ENCODE data around the gene FHIP1A. TPM values are rescaled to one million over a fixed set of nuclear protein-coding genes. Genes with fewer than 3 reads are reported as not detected.
"Not testable (repeated sequence)": the region's sequence is repeated elsewhere in the genome, so short reads cannot be mapped to it uniquely, and the experiment has no call there.

FHIP1A gene
- under 1 TPM in 1 of 6 donors, not detected in 5; 0.10 TPM for polyA plus RNA-seq (ENCODE audit: low read depth in 6 of 6)

DNA sequence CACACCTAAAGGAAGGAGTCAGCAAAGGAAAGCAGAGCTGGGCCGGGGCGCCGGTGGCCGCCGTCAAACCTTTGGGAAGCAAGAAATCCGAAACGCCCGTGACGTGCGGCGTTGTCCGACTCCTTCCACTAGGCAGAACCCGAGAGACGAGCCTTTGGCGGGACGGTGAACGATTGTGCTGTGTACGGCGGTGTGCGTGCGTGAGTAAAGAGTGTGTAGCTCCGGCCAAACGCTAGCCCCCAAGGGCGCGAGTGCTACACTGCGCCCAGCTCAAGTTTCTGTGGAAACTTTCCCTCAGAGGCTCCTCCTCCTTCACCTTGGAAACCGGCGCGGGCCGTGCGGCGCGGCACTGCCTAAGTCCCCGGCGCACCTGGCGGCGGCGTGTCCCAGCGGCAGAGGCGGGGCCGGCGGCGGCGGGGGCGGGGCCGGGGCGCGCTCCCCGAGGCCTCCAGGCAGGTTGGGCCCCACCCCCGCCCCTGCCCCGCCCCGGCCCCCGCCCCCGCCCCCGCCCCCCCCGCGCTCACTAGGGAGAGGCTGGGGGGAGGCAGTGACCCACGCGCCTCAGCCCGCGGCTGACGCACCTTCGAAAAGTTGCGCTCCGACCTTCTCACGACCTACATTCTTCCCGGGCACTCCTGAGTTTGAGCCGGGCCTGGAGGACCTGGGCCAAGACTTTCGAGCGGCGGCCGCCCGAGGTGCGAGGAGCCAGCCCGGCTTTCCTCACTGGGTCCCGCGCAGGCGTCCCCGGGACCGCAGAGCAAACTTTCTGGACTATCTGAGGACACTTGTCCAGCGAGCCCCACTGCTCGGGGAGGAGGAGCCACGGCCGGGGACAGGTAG, at the start of gene FHIP1A:
Gene FHIP1A (plus strand): TSS at position 547 of the 840 bp plus-strand sequence. CDS start 157,084 bp downstream, outside the sequence.
- DNase-seq (peak; percentile 78), ATAC-seq (ENCODE audit: low read depth in 2 of 2) (peak; percentile 86 to 88)
- Mint-ChIP-seq H3K4me1 (peaks cover 13 to 23% (median 22%) of the 10 kb centered on the region in 3 donors), H3K27ac (peak within 1 kb of the TSS in 5 of 6 donors; percentile 66 to 92 (median 82)), H3K4me3 (peak within 1 kb of the TSS; percentile 89 to 94 (median 92)), H3K9me3 (no peaks in the 10 kb centered on the region), H3K27me3 (peaks cover 28 to 34% (median 33%) of the 10 kb centered on the region in 3 donors), H3K36me3 (no peaks in the 10 kb centered on the region)

DNA sequence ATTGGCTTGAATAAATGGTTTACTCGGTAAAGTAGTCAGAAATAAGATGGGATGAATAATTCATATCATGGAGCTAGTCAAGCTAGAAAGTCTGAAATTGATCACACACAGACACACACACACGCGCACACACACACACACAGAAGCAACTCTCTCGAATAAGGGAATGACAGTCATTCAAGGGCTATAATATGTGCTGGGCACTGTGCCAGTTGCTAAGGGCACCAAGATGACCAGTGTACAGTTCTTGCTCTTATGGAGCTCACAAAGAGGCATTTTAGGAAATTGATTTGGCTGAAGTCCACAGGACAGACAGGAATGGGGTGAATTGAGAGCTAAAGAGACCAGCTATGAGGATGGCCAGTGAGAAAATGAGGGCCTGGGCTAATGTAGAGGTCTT, 49.4 kb upstream of the FHIP1A start:
- no peak overlapping the region for H3K4me3 Mint-ChIP-seq
- peaks cover 12 to 25% (median 25%) of the 10 kb centered on the region in 3 donors for H3K27me3 Mint-ChIP-seq
- no peak overlapping the region for H3K27ac Mint-ChIP-seq
- ATAC-seq (ENCODE audit: low read depth in 2 of 2) (no peak), DNase-seq (no peak)
- no peaks in the 10 kb centered on the region for H3K9me3 Mint-ChIP-seq
- H3K36me3 Mint-ChIP-seq = no peaks in the 10 kb centered on the region
- H3K4me1 Mint-ChIP-seq = peaks cover 0 to 3% (median 0%) of the 10 kb centered on the region in 3 donors

GRCh38 chr4:151361126-151361525, 47.9 kb upstream of the FHIP1A start:
- Mint-ChIP-seq H3K27ac (no peak overlapping the region), H3K4me1 (peaks cover 0 to 3% (median 0%) of the 10 kb centered on the region in 3 donors), H3K4me3 (no peak overlapping the region), H3K27me3 (peaks cover 12 to 25% (median 15%) of the 10 kb centered on the region in 3 donors), H3K36me3 (no peaks in the 10 kb centered on the region), H3K9me3 (no peaks in the 10 kb centered on the region)
- DNase-seq = no peak
- ATAC-seq (ENCODE audit: low read depth in 2 of 2) = no peak

DNA sequence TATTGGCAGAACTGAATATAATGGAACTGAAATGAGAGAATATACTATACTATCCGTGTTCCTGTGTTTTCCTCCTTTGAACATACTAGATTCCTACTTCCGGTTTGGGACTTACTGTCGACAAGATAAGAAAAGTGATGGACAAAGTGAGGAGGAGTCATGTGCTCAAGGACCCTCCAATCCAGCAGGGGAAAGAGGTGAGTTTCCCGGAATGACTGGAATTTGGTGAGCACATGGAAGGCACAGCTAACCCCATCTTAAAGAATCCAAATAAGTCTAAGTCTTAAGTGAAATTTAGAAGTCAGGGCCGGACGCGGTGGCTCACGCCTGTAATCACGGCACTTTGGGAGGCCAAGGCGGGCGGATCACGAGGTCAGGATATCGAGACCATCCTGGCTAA, 47.0 kb upstream of the FHIP1A start:
- Mint-ChIP-seq H3K27ac (no peak overlapping the region), H3K9me3 (no peaks in the 10 kb centered on the region), H3K4me3 (no peak overlapping the region), H3K36me3 (no peaks in the 10 kb centered on the region), H3K27me3 (peaks cover 12 to 25% (median 15%) of the 10 kb centered on the region in 3 donors), H3K4me1 (peaks cover 0 to 3% (median 0%) of the 10 kb centered on the region in 3 donors)
- DNase-seq (no peak), ATAC-seq (ENCODE audit: low read depth in 2 of 2) (no peak)

DNA sequence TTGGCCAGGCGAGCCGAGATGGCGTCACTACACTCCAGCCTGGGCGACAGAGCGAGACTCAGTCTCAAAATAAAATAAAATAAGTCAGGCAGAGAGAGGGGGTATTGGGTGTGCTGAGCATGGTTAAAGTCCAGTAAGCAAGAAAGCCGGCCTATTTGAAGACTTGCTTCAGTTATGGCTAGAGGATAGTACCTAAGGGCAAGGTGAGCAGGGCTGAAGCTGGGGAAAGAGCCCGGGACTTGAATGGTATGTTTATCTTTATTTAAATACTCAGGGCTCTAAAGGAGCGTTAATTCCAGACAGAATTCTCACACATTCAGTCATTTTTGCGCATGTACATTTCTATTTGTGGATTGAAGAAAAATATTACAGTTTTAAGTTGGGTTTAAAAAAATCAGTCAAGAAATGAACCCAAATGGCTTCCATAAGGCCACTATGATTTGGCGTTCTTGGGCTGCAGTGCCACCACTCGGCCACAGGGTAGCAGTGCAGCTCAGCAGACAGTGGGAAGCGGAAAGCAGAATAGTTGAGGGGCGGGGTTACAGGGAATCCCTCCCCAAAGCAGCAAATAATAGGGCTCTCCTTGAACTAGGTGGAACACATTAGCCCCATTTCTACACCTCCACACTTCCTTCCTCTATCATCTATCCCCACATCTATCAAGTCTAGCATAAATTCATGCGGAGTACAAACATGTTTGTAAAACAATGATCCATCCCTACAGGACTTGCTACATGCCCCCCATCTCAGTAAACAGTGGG, 46.4 kb upstream of the FHIP1A start:
- Mint-ChIP-seq H3K4me1 (peaks cover 0 to 3% (median 0%) of the 10 kb centered on the region in 3 donors), H3K9me3 (no peaks in the 10 kb centered on the region), H3K4me3 (no peak overlapping the region), H3K27me3 (peaks cover 12 to 25% (median 15%) of the 10 kb centered on the region in 3 donors), H3K36me3 (no peaks in the 10 kb centered on the region), H3K27ac (peak overlapping the region in 1 of 6 donors; percentile 59)
- ATAC-seq (ENCODE audit: low read depth in 2 of 2) = peak; percentile 81 to 89
- DNase-seq = peak; percentile 54

- Mint-ChIP-seq H3K27ac (no peak overlapping the region), H3K9me3 (peaks cover 2 to 17% (median 6%) of the 10 kb centered on the region in 7 donors), H3K4me1 (no peaks in the 10 kb centered on the region), H3K4me3 (no peak overlapping the region), H3K36me3 (no peaks in the 10 kb centered on the region), H3K27me3 (peaks cover 17 to 27% (median 22%) of the 10 kb centered on the region in 3 donors)
- ATAC-seq (ENCODE audit: low read depth in 2 of 2) (no peak), DNase-seq (no peak)
Measured at GRCh38 chr4:151376540-151376939, 32.4 kb upstream of the FHIP1A start.

- Mint-ChIP-seq H3K4me3 (no peak overlapping the region), H3K36me3 (no peaks in the 10 kb centered on the region), H3K27ac (no peak overlapping the region), H3K9me3 (peaks cover 0 to 12% (median 7%) of the 10 kb centered on the region in 7 donors), H3K27me3 (peaks cover 5 to 17% (median 5%) of the 10 kb centered on the region in 3 donors), H3K4me1 (no peaks in the 10 kb centered on the region)
- ATAC-seq (ENCODE audit: low read depth in 2 of 2) = no peak
- DNase-seq = no peak
Measured at GRCh38 chr4:151389311-151389710, 19.7 kb upstream of the FHIP1A start.

- not testable (repeated sequence) for ATAC-seq (ENCODE audit: low read depth in 2 of 2); H3K36me3 Mint-ChIP-seq
Measured at GRCh38 chr4:151389799-151390198, 19.2 kb upstream of the FHIP1A start.

GRCh38 chr4:151395873-151396272, 13.1 kb upstream of the FHIP1A start:
- ATAC-seq (ENCODE audit: low read depth in 2 of 2) (no peak), DNase-seq (no peak)
- Mint-ChIP-seq H3K4me3 (no peak overlapping the region), H3K4me1 (no peaks in the 10 kb centered on the region), H3K27me3 (peaks cover 4 to 12% (median 5%) of the 10 kb centered on the region in 3 donors), H3K9me3 (peaks cover 0 to 15% (median 6%) of the 10 kb centered on the region in 7 donors), H3K27ac (peak overlapping the region in 1 of 6 donors; percentile 34), H3K36me3 (no peaks in the 10 kb centered on the region)

More at GRCh38 chr4:151389799-151390198, 19.2 kb upstream of the FHIP1A start:
- peaks cover 0 to 15% (median 7%) of the 10 kb centered on the region in 7 donors for H3K9me3 Mint-ChIP-seq
- H3K27me3 Mint-ChIP-seq = peaks cover 5 to 17% (median 5%) of the 10 kb centered on the region in 3 donors
- H3K4me1 Mint-ChIP-seq, DNase-seq, H3K4me3 Mint-ChIP-seq, H3K27ac Mint-ChIP-seq: not testable (repeated sequence)

GRCh38 chr4:151400343-151400742, 8.6 kb upstream of the FHIP1A start:
- Mint-ChIP-seq H3K9me3 (peaks cover 0 to 10% (median 0%) of the 10 kb centered on the region in 7 donors), H3K27ac (no peak overlapping the region), H3K4me3 (no peak overlapping the region), H3K4me1 (no peaks in the 10 kb centered on the region), H3K27me3 (peaks cover 0 to 4% (median 0%) of the 10 kb centered on the region in 3 donors), H3K36me3 (no peaks in the 10 kb centered on the region)
- DNase-seq (no peak), ATAC-seq (ENCODE audit: low read depth in 2 of 2) (no peak)

- peaks cover 0 to 10% (median 0%) of the 10 kb centered on the region in 7 donors for H3K9me3 Mint-ChIP-seq
- no peak overlapping the region for H3K4me3 Mint-ChIP-seq
- H3K27ac Mint-ChIP-seq = no peak overlapping the region
- H3K4me1 Mint-ChIP-seq = no peaks in the 10 kb centered on the region
- DNase-seq (no peak), ATAC-seq (ENCODE audit: low read depth in 2 of 2) (no peak)
- H3K36me3 Mint-ChIP-seq = no peaks in the 10 kb centered on the region
- peaks cover 0 to 4% (median 0%) of the 10 kb centered on the region in 3 donors for H3K27me3 Mint-ChIP-seq
Measured at GRCh38 chr4:151401739-151402138, 7.2 kb upstream of the FHIP1A start.

- H3K4me3 Mint-ChIP-seq = no peak overlapping the region
- ATAC-seq (ENCODE audit: low read depth in 2 of 2) = no peak
- no peaks in the 10 kb centered on the region for H3K36me3 Mint-ChIP-seq
- DNase-seq = no peak
- peaks cover 0 to 10% (median 0%) of the 10 kb centered on the region in 7 donors for H3K9me3 Mint-ChIP-seq
- peaks cover 0 to under 1% (median under 1%) of the 10 kb centered on the region in 3 donors for H3K4me1 Mint-ChIP-seq
- peaks cover 0 to 4% (median 0%) of the 10 kb centered on the region in 3 donors for H3K27me3 Mint-ChIP-seq
- no peak overlapping the region for H3K27ac Mint-ChIP-seq
Measured at GRCh38 chr4:151402145-151402865, 6.7 kb upstream of the FHIP1A start.

- peaks cover 0 to 10% (median 0%) of the 10 kb centered on the region in 7 donors for H3K9me3 Mint-ChIP-seq
- ATAC-seq (ENCODE audit: low read depth in 2 of 2) = peak; percentile 27 to 39
- no peaks in the 10 kb centered on the region for H3K36me3 Mint-ChIP-seq
- H3K4me1 Mint-ChIP-seq = peaks cover 4 to 11% (median 11%) of the 10 kb centered on the region in 3 donors
- no peak for DNase-seq
- H3K4me3 Mint-ChIP-seq = no peak overlapping the region
- no peaks in the 10 kb centered on the region for H3K27me3 Mint-ChIP-seq
- no peak overlapping the region for H3K27ac Mint-ChIP-seq
Measured at GRCh38 chr4:151403656-151404055, 5.3 kb upstream of the FHIP1A start.

Data from naive B cell (primary cell).